Neural cell (in vitro differentiated cells): ENCODE measurements around the gene ARHGAP9. TPM values are rescaled to one million over a fixed set of nuclear protein-coding genes. Genes with fewer than 3 reads are reported as not detected.

Source experiments
- H2AFZ ChIP-seq: fragments of 200-600, 300-800 bp; sonication (generic), shearing (Covaris generic); 2 replicates; pipeline ENCODE4 v1.6.0; 2014; ENCODE audit warnings: low read depth, mild to moderate bottlenecking, antibody characterized with exemption, low read length, moderate library complexity
- H3F3A ChIP-seq: fragments of 200-600 bp; shearing (Covaris generic); 2 replicates; pipeline ENCODE4 v1.6.1; 2016; ENCODE audit warnings: mild to moderate bottlenecking, moderate library complexity, mixed read lengths, antibody characterized with exemption, low read length; ENCODE audit not compliant: insufficient read depth, poor library complexity, severe bottlenecking
- H3K27ac ChIP-seq: fragments of 200-600, 300-800 bp; sonication (generic), shearing (Covaris generic); 2 replicates; pipeline ENCODE4 v1.5.1; 2014; ENCODE audit warnings: mild to moderate bottlenecking, low read length, moderate library complexity
- H3K27me3 ChIP-seq: fragments of 300-800, 200-600 bp; sonication (generic), shearing (Covaris generic); 2 replicates; pipeline ENCODE4 v1.6.0; 2014; ENCODE audit warnings: mild to moderate bottlenecking, low read depth, low read length, moderate library complexity; ENCODE audit not compliant: insufficient read depth
- H3K36me3 ChIP-seq: fragments of 300-800, 200-600 bp; sonication (generic), shearing (Covaris generic); 2 replicates; pipeline ENCODE4 v1.5.1; 2014; ENCODE audit warnings: mild to moderate bottlenecking, antibody characterized with exemption, low read length, moderate library complexity; ENCODE audit not compliant: insufficient read depth
- H3K4me2 ChIP-seq: fragments of 300-800, 200-600 bp; sonication (generic), shearing (Covaris generic); 2 replicates; pipeline ENCODE4 v1.6.0; 2014; ENCODE audit warnings: mild to moderate bottlenecking, low read length
- H3K4me3 ChIP-seq: fragments of 300-800, 200-600 bp; sonication (generic), shearing (Covaris generic); 2 replicates; pipeline ENCODE4 v1.5.1; 2014; ENCODE audit warnings: mild to moderate bottlenecking, low read length, moderate library complexity
- H3K79me2 ChIP-seq: fragments of 200-600 bp; shearing (Covaris generic); replicated peaks from 2 replicates; pipeline ENCODE4 v1.6.0; 2014; ENCODE audit warnings: mild to moderate bottlenecking, low read length, moderate library complexity; ENCODE audit not compliant: insufficient read depth
- H3K9ac ChIP-seq: fragments of 300-800, 200-600 bp; sonication (generic), shearing (Covaris generic); 2 replicates; pipeline ENCODE4 v1.6.1; 2016; ENCODE audit warnings: mild to moderate bottlenecking, low read length, mixed read lengths
- H3K9me2 ChIP-seq: fragments of 200-600 bp; shearing (Covaris generic); 2 replicates; pipeline ENCODE4 v1.6.1; 2016; ENCODE audit warnings: mild to moderate bottlenecking, low read length, mixed read lengths; ENCODE audit not compliant: insufficient read depth
- H3K9me3 ChIP-seq: fragments of 200-600, 300-800 bp; sonication (generic), shearing (Covaris generic); 2 replicates; pipeline ENCODE4 v1.6.1; 2016; ENCODE audit warnings: mild to moderate bottlenecking, mixed run types, low read length, moderate library complexity, mixed read lengths
- H4K20me1 ChIP-seq: fragments of 200-600 bp; shearing (Covaris generic); 2 replicates; pipeline ENCODE4 v1.6.1; 2016; ENCODE audit warnings: mild to moderate bottlenecking, mixed run types; ENCODE audit not compliant: insufficient read depth
- EP300 ChIP-seq: fragments of 450-650 bp; conservative IDR thresholded peaks from 2 replicates; pipeline ENCODE4 v1.6.1; 2014; ENCODE audit warnings: antibody characterized with exemption, mild to moderate bottlenecking, moderate library complexity; ENCODE audit not compliant: poor library complexity, severe bottlenecking
- EZH2 ChIP-seq: fragments of 200-600, 300-800 bp; shearing (Covaris generic), sonication (generic); IDR thresholded peaks from 2 replicates; pipeline ENCODE4 v1.6.1; 2014; ENCODE audit warnings: antibody characterized with exemption, low read length, borderline replicate concordance, mild to moderate bottlenecking; ENCODE audit not compliant: insufficient read depth, poor library complexity, severe bottlenecking
- MXI1 ChIP-seq: fragments of 450-650 bp; conservative IDR thresholded peaks from 2 replicates; pipeline ENCODE4 v1.6.1; 2014; ENCODE audit warnings: antibody characterized with exemption, mild to moderate bottlenecking; ENCODE audit not compliant: poor library complexity, severe bottlenecking
- POLR2AphosphoS5 ChIP-seq: IDR thresholded peaks from 2 replicates; pipeline ENCODE4 v1.6.1; 2012
- RAD21 ChIP-seq: fragments of 450-650 bp; conservative IDR thresholded peaks from 2 replicates; pipeline ENCODE4 v1.6.1; 2014; ENCODE audit warnings: antibody characterized with exemption, mild to moderate bottlenecking, moderate library complexity
- SMC3 ChIP-seq: fragments of 450-650 bp; conservative IDR thresholded peaks from 2 replicates; pipeline ENCODE4 v1.6.1; 2014; ENCODE audit warnings: antibody characterized with exemption, mild to moderate bottlenecking, moderate library complexity; ENCODE audit not compliant: poor library complexity
- TAF1 ChIP-seq: IDR thresholded peaks from 2 replicates; pipeline ENCODE4 v1.6.1; 2012; ENCODE audit warnings: low read depth
- polyA plus RNA-seq: library from polyadenylated mRNA; depleted of rRNA; stranded (reverse); fragments of >200 nt; gene quantifications from 2 replicates; pipeline ENCODE4 v1.2.3, GENCODE V29; 2014
- TF ChIP-seq, protein P1 (sequence below): IDR thresholded peaks from 2 replicates; pipeline ENCODE4 v1.6.1; 2012; ENCODE audit warnings: borderline replicate concordance
- TF ChIP-seq, protein P2 (sequence below): fragments of 450-650 bp; IDR thresholded peaks from 2 replicates; pipeline ENCODE4 v1.5.1; 2014; ENCODE audit warnings: antibody characterized with exemption, mild to moderate bottlenecking, moderate library complexity; ENCODE audit not compliant: poor library complexity, severe bottlenecking

ARHGAP9 gene
- polyA plus RNA-seq, 1 donor from 2014 or later, result not detected

- Histone ChIP-seq H3K27me3 (peaks cover 39% of the 10 kb centered on the region), H4K20me1 (no peaks in the 10 kb centered on the region), H3K36me3 (no peaks in the 10 kb centered on the region), H3K27ac (no peak overlapping the region), H3K9ac (no peak overlapping the region), H3K4me2 (no peak overlapping the region), H3F3A (no peaks in the 10 kb centered on the region), H3K9me2 (no peaks in the 10 kb centered on the region), H2AFZ (no peak overlapping the region), H3K79me2 (no peaks in the 10 kb centered on the region), H3K4me3 (peak overlapping the region; percentile 55), H3K9me3 (no peaks in the 10 kb centered on the region)
- no peak for TF ChIP-seq SMC3
- TF ChIP-seq EZH2, result no peak
- TF ChIP-seq, protein P1, sequence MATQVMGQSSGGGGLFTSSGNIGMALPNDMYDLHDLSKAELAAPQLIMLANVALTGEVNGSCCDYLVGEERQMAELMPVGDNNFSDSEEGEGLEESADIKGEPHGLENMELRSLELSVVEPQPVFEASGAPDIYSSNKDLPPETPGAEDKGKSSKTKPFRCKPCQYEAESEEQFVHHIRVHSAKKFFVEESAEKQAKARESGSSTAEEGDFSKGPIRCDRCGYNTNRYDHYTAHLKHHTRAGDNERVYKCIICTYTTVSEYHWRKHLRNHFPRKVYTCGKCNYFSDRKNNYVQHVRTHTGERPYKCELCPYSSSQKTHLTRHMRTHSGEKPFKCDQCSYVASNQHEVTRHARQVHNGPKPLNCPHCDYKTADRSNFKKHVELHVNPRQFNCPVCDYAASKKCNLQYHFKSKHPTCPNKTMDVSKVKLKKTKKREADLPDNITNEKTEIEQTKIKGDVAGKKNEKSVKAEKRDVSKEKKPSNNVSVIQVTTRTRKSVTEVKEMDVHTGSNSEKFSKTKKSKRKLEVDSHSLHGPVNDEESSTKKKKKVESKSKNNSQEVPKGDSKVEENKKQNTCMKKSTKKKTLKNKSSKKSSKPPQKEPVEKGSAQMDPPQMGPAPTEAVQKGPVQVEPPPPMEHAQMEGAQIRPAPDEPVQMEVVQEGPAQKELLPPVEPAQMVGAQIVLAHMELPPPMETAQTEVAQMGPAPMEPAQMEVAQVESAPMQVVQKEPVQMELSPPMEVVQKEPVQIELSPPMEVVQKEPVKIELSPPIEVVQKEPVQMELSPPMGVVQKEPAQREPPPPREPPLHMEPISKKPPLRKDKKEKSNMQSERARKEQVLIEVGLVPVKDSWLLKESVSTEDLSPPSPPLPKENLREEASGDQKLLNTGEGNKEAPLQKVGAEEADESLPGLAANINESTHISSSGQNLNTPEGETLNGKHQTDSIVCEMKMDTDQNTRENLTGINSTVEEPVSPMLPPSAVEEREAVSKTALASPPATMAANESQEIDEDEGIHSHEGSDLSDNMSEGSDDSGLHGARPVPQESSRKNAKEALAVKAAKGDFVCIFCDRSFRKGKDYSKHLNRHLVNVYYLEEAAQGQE, result no peak
- TF ChIP-seq, protein P2, sequence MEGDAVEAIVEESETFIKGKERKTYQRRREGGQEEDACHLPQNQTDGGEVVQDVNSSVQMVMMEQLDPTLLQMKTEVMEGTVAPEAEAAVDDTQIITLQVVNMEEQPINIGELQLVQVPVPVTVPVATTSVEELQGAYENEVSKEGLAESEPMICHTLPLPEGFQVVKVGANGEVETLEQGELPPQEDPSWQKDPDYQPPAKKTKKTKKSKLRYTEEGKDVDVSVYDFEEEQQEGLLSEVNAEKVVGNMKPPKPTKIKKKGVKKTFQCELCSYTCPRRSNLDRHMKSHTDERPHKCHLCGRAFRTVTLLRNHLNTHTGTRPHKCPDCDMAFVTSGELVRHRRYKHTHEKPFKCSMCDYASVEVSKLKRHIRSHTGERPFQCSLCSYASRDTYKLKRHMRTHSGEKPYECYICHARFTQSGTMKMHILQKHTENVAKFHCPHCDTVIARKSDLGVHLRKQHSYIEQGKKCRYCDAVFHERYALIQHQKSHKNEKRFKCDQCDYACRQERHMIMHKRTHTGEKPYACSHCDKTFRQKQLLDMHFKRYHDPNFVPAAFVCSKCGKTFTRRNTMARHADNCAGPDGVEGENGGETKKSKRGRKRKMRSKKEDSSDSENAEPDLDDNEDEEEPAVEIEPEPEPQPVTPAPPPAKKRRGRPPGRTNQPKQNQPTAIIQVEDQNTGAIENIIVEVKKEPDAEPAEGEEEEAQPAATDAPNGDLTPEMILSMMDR, result no peak
- TF ChIP-seq MXI1, result no peak
- no peak for TF ChIP-seq TAF1
- TF ChIP-seq EP300, result no peak
- TF ChIP-seq RAD21, result no peak
- TF ChIP-seq POLR2AphosphoS5, result no peak
These were observed 18.3 kb downstream of the ARHGAP9 start for GRCh38 chr12:57461276-57461916.

DNA sequence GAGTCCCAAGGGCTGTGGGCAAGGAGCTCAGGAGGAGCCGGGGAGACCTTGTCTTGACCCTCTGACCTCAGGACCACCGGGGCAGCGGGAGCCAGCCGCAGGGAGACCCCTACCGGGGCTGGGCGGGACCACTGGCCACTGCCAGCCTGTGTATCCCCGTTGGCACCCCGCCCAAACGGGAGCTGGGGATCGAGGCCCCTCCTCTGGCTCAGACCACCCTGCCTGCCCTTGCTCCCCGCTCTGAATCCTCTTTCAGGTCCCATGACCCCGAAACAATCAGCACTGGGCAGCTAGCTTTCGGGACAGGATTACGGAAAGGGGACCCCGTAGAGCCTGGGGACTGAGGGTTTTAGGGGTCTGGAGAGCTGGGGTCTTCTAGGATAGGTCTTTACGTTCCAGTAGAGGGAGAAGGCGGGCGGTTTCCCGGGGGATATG lies 18.8 kb downstream of the ARHGAP9 start:
- Histone ChIP-seq H3K9me3 (no peaks in the 10 kb centered on the region), H3F3A (no peaks in the 10 kb centered on the region), H3K27me3 (peaks cover 39% of the 10 kb centered on the region), H4K20me1 (no peaks in the 10 kb centered on the region), H3K4me3 (peak overlapping the region; percentile 55), H2AFZ (no peak overlapping the region), H3K27ac (no peak overlapping the region), H3K4me2 (no peak overlapping the region), H3K36me3 (no peaks in the 10 kb centered on the region), H3K79me2 (no peaks in the 10 kb centered on the region), H3K9me2 (no peaks in the 10 kb centered on the region), H3K9ac (no peak overlapping the region)
- TF ChIP-seq MXI1, result no peak
- TF ChIP-seq, protein P2, result no peak
- no peak for TF ChIP-seq RAD21
- no peak for TF ChIP-seq POLR2AphosphoS5
- no peak for TF ChIP-seq SMC3
- TF ChIP-seq EP300, result no peak
- TF ChIP-seq, protein P1, result no peak
- TF ChIP-seq EZH2, result no peak
- no peak for TF ChIP-seq TAF1
